HEK293T (cell line): ENCODE results near the gene PFN3.
A peak's percentile ranks its signal among the peaks of the same experiment; 100 is the strongest.

ENCODE experiments used
- CTCF ChIA-PET: fragments of 350-600 bp; formaldehyde crosslinking; extraction: SDS; loops from one replicate; lab custom pipeline; 2021; ENCODE audit warnings: antibody characterized with exemption, inconsistent platforms; lab: Yijun Ruan, JAX
- POLR2A ChIA-PET: fragments of 350-600 bp; formaldehyde crosslinking; extraction: SDS; loops from one replicate; lab custom pipeline; 2020; ENCODE audit warnings: antibody characterized with exemption, inconsistent platforms; lab: Yijun Ruan, JAX
- DNase-seq: peaks from one replicate; pipeline ENCODE4 v3.0.0; 2012; ENCODE audit warnings: mixed read lengths; ENCODE audit errors: extremely low spot score
- ARNT ChIP-seq: fragments of 450-650 bp; IDR thresholded peaks from 2 replicates; pipeline ENCODE4 v1.6.1; 2017; ENCODE audit warnings: mild to moderate bottlenecking
- BHLHE40 ChIP-seq: fragments of 450-650 bp; IDR thresholded peaks from 2 replicates; pipeline ENCODE4 v1.6.1; 2016; ENCODE audit warnings: mild to moderate bottlenecking, moderate library complexity, borderline replicate concordance
- CTBP1 ChIP-seq: fragments of 450-650 bp; IDR thresholded peaks from 2 replicates; pipeline ENCODE4 v1.6.1; 2016; ENCODE audit warnings: borderline replicate concordance
- ELF4 ChIP-seq: fragments of 450-650 bp; IDR thresholded peaks from 2 replicates; pipeline ENCODE4 v1.6.1; 2017; ENCODE audit warnings: antibody characterized with exemption
- FOXA1 ChIP-seq: fragments of 450-650 bp; IDR thresholded peaks from 2 replicates; pipeline ENCODE4 v1.6.1; 2016; ENCODE audit warnings: mild to moderate bottlenecking
- FOXK2 ChIP-seq: fragments of 450-650 bp; IDR thresholded peaks from 2 replicates; pipeline ENCODE4 v1.6.1; 2016; ENCODE audit warnings: mild to moderate bottlenecking
- FOXM1 ChIP-seq: fragments of 450-650 bp; IDR thresholded peaks from 2 replicates; pipeline ENCODE4 v1.6.1; 2017; ENCODE audit warnings: mild to moderate bottlenecking, borderline replicate concordance
- HDGF ChIP-seq: fragments of 450-650 bp; IDR thresholded peaks from 2 replicates; pipeline ENCODE4 v1.6.1; 2017; ENCODE audit warnings: antibody characterized with exemption, borderline replicate concordance
- L3MBTL2 ChIP-seq: fragments of 450-650 bp; conservative IDR thresholded peaks from 2 replicates; pipeline ENCODE4 v1.6.1; 2016; ENCODE audit warnings: mild to moderate bottlenecking
- NFRKB ChIP-seq: fragments of 450-650 bp; IDR thresholded peaks from 2 replicates; pipeline ENCODE4 v1.6.1; 2016; ENCODE audit warnings: mild to moderate bottlenecking, moderate library complexity
- SP1 ChIP-seq: fragments of 450-650 bp; IDR thresholded peaks from 2 replicates; pipeline ENCODE4 v1.6.1; 2017
- SUZ12 ChIP-seq: fragments of 450-650 bp; IDR thresholded peaks from 2 replicates; pipeline ENCODE4 v1.6.1; 2016; ENCODE audit warnings: mild to moderate bottlenecking
- TARDBP ChIP-seq: fragments of 450-650 bp; IDR thresholded peaks from 2 replicates; pipeline ENCODE4 v1.6.1; 2016
- TF ChIP-seq, protein P1 (sequence below): fragments of 450-650 bp; IDR thresholded peaks from 2 replicates; pipeline ENCODE4 v1.6.1; 2016

The PFN3 gene

DNA sequence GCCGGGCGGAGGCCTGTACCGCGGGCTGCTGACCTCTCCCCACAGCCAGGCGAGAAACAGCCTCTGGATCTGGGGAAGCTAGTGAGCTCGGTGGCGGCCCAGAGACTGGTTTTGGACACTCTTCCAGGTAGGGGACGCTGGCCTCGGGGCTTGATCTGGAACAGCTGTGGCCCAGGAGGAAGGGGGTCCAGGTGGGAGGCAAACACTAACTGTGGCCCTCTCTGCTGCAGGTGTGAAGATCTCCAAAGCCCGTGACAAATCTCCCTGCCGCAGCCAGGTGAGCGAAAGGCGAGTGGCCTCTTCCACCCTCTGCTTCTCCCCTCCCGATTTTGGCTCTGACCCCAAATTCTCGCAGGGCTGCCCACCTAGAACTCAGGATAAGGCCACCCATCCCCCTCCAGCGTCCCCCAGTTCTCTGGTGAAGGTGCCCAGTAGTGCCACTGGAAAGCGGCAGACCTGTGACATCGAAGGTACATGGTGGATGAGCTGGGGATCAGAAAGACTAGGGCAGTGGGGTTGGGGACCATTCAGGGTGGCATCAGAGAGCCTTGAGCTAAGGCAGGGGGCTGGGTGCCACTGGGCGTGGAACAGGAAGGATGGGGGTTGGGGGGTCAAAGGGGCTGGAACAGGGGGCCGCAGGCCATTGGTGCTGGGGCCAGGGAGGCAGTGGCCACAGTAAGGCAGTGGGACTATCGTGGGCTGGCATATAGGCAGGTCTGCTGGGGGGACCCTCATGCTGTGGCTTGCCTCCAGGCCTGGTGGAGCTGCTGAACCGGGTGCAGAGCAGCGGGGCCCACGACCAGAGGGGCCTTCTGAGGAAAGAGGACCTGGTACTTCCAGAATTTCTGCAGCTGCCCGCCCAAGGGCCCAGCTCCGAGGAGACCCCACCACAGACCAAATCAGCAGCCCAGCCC is 29.1 kb downstream of the PFN3 start:
- ChIA-PET CTCF (interaction anchor here (0.6 to 3.9 kb wide), 20 partner anchors 8 to 122 kb away, joined by 3 to 23 read pairs (median 4); partner anchors contain the start of gene RGS14), POLR2A (interaction anchor here (0.7 to 4.8 kb wide), 10 partner anchors 11 to 137 kb away, joined by 3 to 22 read pairs (median 4); partner anchors contain the start of gene LMAN2)
- DNase-seq = no peak
- TF ChIP-seq FOXM1 = no peak
- TF ChIP-seq HDGF = no peak
- TF ChIP-seq NFRKB = no peak
- TF ChIP-seq SUZ12 = no peak
- TF ChIP-seq TARDBP = no peak
- TF ChIP-seq BHLHE40 = no peak
- no peak for TF ChIP-seq SP1

DNA sequence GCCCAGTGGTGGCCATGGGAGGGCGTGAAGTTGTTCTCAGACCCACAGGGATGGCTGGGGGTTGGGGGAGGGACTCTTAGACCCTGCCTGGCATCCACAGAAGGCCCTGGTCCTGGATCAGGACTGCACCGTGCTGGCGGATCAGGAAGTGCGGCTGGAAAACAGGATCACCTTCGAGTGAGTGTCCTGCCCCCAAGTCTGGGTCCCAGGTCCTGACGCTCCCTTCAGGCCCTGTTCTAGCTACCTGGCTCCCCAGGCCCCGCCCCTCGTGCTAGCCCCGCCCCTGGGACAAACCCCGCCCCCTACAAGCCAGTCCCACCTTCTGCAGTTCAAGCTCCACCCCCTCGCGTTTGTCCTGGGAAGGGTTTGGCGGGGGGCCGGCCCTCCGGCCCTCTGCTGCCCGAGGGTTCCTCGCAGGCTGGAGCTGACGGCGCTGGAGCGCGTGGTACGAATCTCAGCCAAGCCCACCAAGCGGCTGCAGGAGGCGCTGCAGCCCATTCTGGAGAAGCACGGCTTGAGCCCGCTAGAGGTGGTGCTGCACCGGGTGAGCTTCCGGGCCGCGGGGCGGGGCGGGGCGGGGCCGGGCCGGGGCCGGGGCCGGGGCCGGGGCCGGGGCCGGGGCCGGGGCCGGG is 29.9 kb downstream of the PFN3 start:
- POLR2A ChIA-PET = interaction anchor here (0.7 to 4.8 kb wide), 10 partner anchors 12 to 137 kb away, joined by 3 to 22 read pairs (median 4); partner anchors contain the start of gene LMAN2
- CTCF ChIA-PET = interaction anchor here (0.6 to 3.9 kb wide), 23 partner anchors 8 to 582 kb away, joined by 3 to 23 read pairs (median 5); partner anchors contain the start of genes GRK6 and RGS14
- TF ChIP-seq, protein P1, sequence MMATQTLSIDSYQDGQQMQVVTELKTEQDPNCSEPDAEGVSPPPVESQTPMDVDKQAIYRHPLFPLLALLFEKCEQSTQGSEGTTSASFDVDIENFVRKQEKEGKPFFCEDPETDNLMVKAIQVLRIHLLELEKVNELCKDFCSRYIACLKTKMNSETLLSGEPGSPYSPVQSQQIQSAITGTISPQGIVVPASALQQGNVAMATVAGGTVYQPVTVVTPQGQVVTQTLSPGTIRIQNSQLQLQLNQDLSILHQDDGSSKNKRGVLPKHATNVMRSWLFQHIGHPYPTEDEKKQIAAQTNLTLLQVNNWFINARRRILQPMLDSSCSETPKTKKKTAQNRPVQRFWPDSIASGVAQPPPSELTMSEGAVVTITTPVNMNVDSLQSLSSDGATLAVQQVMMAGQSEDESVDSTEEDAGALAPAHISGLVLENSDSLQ = no peak
- TF ChIP-seq FOXK2 (no peak), L3MBTL2 (peak; percentile 82)
- peak; percentile 97 for DNase-seq

DNA sequence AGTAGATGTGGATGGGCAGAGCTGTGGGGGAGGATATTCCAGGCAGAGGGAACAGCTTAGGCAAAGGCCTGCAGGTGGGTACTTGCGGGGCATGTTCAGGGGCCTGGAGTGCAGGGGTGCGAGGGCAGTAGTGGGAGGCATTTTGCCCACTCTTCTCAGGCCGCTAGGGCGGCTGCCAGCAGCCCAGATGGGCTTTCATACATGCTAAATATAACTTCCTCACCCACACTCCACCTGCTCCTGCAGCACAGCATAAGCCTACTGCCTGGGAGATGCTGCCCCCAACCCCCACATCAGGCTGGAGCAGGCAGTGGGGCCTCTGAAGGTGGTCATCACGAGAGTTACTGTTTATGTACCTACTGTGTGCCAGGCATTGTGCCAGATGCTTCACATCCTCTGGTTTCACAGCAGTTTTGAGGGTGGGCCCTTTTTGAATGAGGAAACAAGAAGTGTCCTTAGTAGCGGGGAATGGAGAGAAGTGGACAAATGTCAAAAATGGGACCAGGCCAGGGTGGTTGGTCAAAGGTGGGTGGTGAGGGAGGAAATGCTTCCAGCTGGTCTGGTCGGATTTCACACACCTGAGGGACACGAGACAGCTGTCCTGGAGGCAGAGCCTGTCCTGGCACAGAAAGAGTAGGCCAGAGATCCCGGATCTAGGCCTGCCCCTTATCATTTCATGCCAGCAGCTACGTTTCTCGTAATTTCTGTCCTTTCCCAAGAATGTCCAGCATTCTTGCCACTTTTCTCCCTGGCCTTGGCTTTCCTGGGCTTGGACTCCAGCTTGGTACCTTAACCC is 30.6 kb downstream of the PFN3 start:
- TF ChIP-seq SP1 (no peak), HDGF (no peak), FOXA1 (no peak), BHLHE40 (no peak), SUZ12 (no peak)
- ChIA-PET CTCF (interaction anchor here (0.6 to 3.9 kb wide), 24 partner anchors 8 to 581 kb away, joined by 3 to 23 read pairs (median 4); partner anchors contain the start of genes GRK6 and RGS14), POLR2A (interaction anchor here (0.8 to 4.8 kb wide), 9 partner anchors 13 to 126 kb away, joined by 3 to 22 read pairs (median 4); partner anchors contain the start of genes LMAN2 and MXD3)
- no peak for DNase-seq

DNA sequence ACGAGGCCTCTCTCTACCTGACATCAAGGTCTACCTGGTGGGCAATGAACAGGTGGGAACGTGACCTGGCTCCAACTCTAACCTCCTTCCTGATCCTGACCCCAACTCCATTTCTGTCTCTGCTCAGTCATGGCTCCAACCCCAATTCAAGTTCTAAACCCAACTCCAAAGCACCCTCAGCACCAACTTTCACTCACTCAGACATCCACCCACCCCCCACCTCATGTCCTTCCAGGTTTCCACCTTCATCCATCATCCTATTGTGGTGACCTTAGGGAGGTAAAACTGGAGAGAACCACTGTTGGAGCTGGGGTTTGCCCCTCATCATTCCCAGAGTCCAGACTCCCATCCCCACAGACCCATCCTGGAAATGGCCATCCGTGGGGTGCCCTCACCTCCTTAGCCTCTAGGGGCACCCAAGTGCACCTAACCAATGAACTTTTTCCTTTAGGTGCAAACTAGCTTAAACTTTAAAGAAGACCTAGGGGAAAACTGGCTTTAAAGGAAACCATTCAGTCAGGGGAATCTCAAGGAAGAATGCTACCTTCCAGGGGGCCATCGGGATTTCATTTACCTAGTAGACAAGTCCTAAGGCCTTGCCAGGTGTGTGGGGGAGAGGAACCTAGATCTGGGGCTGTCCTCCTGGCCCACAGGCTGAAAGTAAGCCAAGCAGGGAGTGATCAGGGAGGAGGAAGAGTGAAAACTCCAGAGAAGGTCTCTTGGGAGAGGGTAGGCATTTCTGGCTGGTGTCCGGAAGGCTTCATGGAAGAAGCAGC is 31.4 kb downstream of the PFN3 start:
- peak; percentile 62 for DNase-seq
- CTCF ChIA-PET = interaction anchor here (0.6 to 3.9 kb wide), 7 partner anchors 10 to 145 kb away, joined by 3 to 23 read pairs (median 3); partner anchors contain the start of gene RGS14
- POLR2A ChIA-PET = interaction anchor here (0.7 to 4.8 kb wide), 3 partner anchors 17 to 57 kb away, joined by 4 to 22 read pairs (median 5); partner anchors contain the start of genes LMAN2 and MXD3
- no peak for TF ChIP-seq SUZ12
- no peak for TF ChIP-seq NFRKB
- no peak for TF ChIP-seq CTBP1
- TF ChIP-seq, protein P1 = no peak
- TF ChIP-seq ARNT = no peak
- TF ChIP-seq SP1 = no peak
- no peak for TF ChIP-seq FOXK2

DNA sequence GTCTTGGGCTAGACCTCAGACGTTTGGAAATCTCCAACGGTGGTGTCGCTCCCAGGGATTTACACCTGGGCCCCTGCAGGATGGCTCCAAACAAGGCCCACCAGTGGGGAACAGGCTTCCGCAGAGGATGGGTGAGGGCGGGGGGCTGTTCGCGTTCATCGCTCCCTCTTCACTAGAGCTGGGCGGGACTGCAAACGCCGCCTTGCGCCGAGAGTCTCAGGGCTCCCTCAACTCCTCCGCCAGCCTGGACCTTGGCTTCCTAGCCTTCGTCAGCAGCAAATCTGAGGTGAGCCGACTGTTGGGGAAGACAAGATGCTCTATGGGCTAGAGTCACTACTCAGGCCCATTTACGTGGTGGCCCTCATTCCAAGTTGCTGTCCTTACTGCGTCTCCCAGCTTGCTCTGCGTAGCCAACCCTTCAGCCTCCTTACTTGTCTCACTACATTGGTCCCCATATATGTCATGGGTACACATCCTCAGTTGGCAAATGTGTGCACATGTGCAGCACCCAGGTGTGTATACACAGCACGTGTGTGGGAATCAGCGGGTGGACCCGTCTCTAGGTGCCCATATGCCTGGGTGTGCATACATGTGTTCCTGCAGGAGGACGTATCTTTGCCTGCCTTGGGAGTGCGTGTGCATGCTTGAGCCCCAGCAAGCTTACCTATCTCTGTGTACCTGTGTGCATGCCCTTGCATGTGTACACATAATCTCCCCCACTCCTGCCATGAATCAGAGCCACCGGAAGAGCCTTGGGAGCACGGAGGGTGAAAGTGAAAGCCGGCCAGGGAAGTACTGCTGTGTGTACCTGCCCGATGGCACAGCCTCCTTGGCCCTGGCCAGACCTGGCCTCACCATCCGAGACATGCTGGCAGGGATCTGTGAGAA is 32.2 kb downstream of the PFN3 start:
- no peak for TF ChIP-seq NFRKB
- no peak for TF ChIP-seq BHLHE40
- TF ChIP-seq SP1 = no peak
- no peak for TF ChIP-seq ELF4
- no peak for TF ChIP-seq FOXA1
- TF ChIP-seq SUZ12 = no peak
- TF ChIP-seq TARDBP = no peak
- no peak for TF ChIP-seq HDGF
- TF ChIP-seq FOXM1 = no peak
- TF ChIP-seq CTBP1 = no peak
- CTCF ChIA-PET = interaction anchor here (1.0 to 3.9 kb wide), 5 partner anchors 10 to 87 kb away, joined by 3 to 23 read pairs (median 5); partner anchors contain the start of gene RGS14

More for the DNA sequence above, 32.2 kb downstream of the PFN3 start:
- DNase-seq = no peak
- POLR2A ChIA-PET = interaction anchor here (0.7 to 4.8 kb wide), 6 partner anchors 11 to 58 kb away, joined by 4 to 22 read pairs (median 6); partner anchors contain the start of genes LMAN2 and MXD3
